ENCODE results near the gene ZNF19. TPM values are rescaled to one million over a fixed set of nuclear protein-coding genes. Genes with fewer than 3 reads are reported as not detected.

The ZNF19 gene
- total and polyA plus RNA-seq, 9 of the 15 experiments (the other 6 are each of a cell fraction or from before 2014, with no cell fraction given) = 1.2 to 2.8 (median 1.8) TPM

GRCh38 chr16:71484006-71484893, 4.9 kb downstream of the ZNF19 start:
- POLR2A ChIA-PET = interaction anchor here (0.6 to 1.4 kb wide), 6 partner anchors 8 to 1232 kb away, joined by 3 to 5 read pairs (median 4); partner anchors contain the start of gene EXOSC6
- intact Hi-C loops (cut with micrococcal nuclease) = loop anchor here (1.0 kb wide), 1 partner anchor 22 kb away; the partner anchor contains the start of gene ZNF23
- 2% methylated on average over 42 of the region's 44 CpGs for WGBS (ENCODE audit: insufficient coverage, low coverage, missing lambda C conversion rate)
- TF ChIP-seq ZKSCAN3 (CRISPR knock-in tag; IDR thresholded peaks at IDR 0.05) (no peak), TAF15 (IDR thresholded peaks at IDR 0.05; ENCODE audit: low read depth, low read length) (no peak), ZFPM2 (CRISPR knock-in tag; IDR thresholded peaks at IDR 0.05) (no peak), THRAP3 (IDR thresholded peaks at IDR 0.05; ENCODE audit: borderline replicate concordance) (no peak), ETV1 (tag; conservative IDR thresholded peaks at IDR 0.05; ENCODE audit: low read depth) (0 out of 2 replicates have a peak, but pooled peaks have one; percentile 50), MAFF (IDR thresholded peaks at IDR 0.05; ENCODE audit: low read length) (no peak), GABPB1 (CRISPR knock-in tag; IDR thresholded peaks at IDR 0.05) (peak; percentile 95), L3MBTL2 (IDR thresholded peaks at IDR 0.05) (0 out of 2 replicates have a peak, but pooled peaks have one; percentile 52), ZC3H8 (IDR thresholded peaks at IDR 0.05) (no peak), E2F6 (IDR thresholded peaks at IDR 0.05; ENCODE audit: borderline replicate concordance in 1 of 2, extremely low read depth in 1 of 2, insufficient read depth in 1 of 2, insufficient read length in 1 of 2, low read depth in 1 of 2, low read length in 1 of 2, poor library complexity in 1 of 2, severe bottlenecking in 1 of 2) (peak in 1 of 2 experiments; percentile 41), ASH1L (IDR thresholded peaks at IDR 0.05; ENCODE audit: borderline replicate concordance, low read depth, partially characterized antibody) (no peak)
- TF ChIP-seq, protein P1, sequence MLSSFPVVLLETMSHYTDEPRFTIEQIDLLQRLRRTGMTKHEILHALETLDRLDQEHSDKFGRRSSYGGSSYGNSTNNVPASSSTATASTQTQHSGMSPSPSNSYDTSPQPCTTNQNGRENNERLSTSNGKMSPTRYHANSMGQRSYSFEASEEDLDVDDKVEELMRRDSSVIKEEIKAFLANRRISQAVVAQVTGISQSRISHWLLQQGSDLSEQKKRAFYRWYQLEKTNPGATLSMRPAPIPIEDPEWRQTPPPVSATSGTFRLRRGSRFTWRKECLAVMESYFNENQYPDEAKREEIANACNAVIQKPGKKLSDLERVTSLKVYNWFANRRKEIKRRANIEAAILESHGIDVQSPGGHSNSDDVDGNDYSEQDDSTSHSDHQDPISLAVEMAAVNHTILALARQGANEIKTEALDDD (IDR thresholded peaks at IDR 0.05) = no peak
- TF ChIP-seq, protein P2, sequence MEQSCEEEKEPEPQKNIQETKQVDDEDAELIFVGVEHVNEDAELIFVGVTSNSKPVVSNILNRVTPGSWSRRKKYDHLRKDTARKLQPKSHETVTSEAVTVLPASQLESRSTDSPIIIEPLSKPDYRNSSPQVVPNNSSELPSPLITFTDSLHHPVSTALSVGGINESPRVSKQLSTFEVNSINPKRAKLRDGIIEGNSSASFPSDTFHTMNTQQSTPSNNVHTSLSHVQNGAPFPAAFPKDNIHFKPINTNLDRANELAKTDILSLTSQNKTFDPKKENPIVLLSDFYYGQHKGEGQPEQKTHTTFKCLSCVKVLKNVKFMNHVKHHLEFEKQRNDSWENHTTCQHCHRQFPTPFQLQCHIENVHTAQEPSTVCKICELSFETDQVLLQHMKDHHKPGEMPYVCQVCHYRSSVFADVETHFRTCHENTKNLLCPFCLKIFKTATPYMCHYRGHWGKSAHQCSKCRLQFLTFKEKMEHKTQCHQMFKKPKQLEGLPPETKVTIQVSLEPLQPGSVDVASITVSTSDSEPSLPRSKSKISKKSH (CRISPR knock-in tag; IDR thresholded peaks at IDR 0.05) = no peak
- TF ChIP-seq, protein P3, sequence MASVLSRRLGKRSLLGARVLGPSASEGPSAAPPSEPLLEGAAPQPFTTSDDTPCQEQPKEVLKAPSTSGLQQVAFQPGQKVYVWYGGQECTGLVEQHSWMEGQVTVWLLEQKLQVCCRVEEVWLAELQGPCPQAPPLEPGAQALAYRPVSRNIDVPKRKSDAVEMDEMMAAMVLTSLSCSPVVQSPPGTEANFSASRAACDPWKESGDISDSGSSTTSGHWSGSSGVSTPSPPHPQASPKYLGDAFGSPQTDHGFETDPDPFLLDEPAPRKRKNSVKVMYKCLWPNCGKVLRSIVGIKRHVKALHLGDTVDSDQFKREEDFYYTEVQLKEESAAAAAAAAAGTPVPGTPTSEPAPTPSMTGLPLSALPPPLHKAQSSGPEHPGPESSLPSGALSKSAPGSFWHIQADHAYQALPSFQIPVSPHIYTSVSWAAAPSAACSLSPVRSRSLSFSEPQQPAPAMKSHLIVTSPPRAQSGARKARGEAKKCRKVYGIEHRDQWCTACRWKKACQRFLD (CRISPR knock-in tag; IDR thresholded peaks at IDR 0.05) = 0 out of 2 replicates have a peak, but pooled peaks have one; percentile 35

More at GRCh38 chr16:71484006-71484893, 4.9 kb downstream of the ZNF19 start:
- peak overlapping the region; percentile 99 for H2AFZ ChIP-seq (ENCODE audit: low read depth, low read length)
- FAIRE-seq (peak; percentile 98), DNase-seq (ENCODE audit: extremely low read depth in 1 of 4, low spot score in 3 of 4) (peak; percentile 84 to 92 (median 86)), ATAC-seq (peak; percentile 94)
- CTCF ChIA-PET (ENCODE audit: low intra/inter-chr PET ratio) = no interaction called here
- no peaks in the 10 kb centered on the region for H3K9me1 ChIP-seq (ENCODE audit: control insufficient read depth, insufficient read depth, low read length)
- H3K27me3 ChIP-seq (ENCODE audit: control insufficient read depth in 2 of 2, insufficient read depth in 2 of 2, low read length in 2 of 2) = no peaks in the 10 kb centered on the region
- no peaks in the 10 kb centered on the region for H3K36me3 ChIP-seq (ENCODE audit: control insufficient read depth, insufficient read depth, low read length)
- in situ Hi-C loops (cut with MboI) = no loop called here
- peak overlapping the region; percentile 74 for H3K27ac ChIP-seq (ENCODE audit: extremely low read depth, low read depth, low read length)
- TSS peak; percentile 67 for BruUV-seq (replicated peaks)
- H3K79me2 ChIP-seq (ENCODE audit: control insufficient read depth, insufficient read depth, low read length) = no peaks in the 10 kb centered on the region
- H3K4me3 ChIP-seq = peak overlapping the region; percentile 85
- peak overlapping the region; percentile 93 for H3K4me2 ChIP-seq (ENCODE audit: insufficient read depth, low read length)
- peaks cover 2 to 9% of the 10 kb centered on the region in 2 experiments; a peak in 4 of 5 replicates for H3K4me1 ChIP-seq (replicated peaks in 1 of 2; ENCODE audit: control insufficient read depth in 2 of 2, insufficient read depth in 2 of 2, low read length in 2 of 2)
- H3K9me3 ChIP-seq (replicated peaks; ENCODE audit: control insufficient read depth, insufficient read depth, low read depth, low read length) = no peaks in the 10 kb centered on the region
- no peaks in the 10 kb centered on the region for H4K20me1 ChIP-seq (replicated peaks; ENCODE audit: control insufficient read depth, insufficient read depth, low read length)
- peak overlapping the region; percentile 73 to 88 for H3K9ac ChIP-seq (ENCODE audit: insufficient read depth in 1 of 2, low read depth in 2 of 2, low read length in 2 of 2)
